H1 (cell line): ENCODE data around the gene SNAPC2. TPM values are rescaled to one million over a fixed set of nuclear protein-coding genes. Genes with fewer than 3 reads are reported as not detected.

Experiments used
- NRF1 ChIP-seq: IDR thresholded peaks from 2 replicates; pipeline ENCODE4 v1.6.1; 2011; ENCODE audit warnings: mild to moderate bottlenecking, low read depth, low read length, improper control_type of control experiment
- polyA plus RNA-seq, 7 experiments: library from polyadenylated mRNA; depleted of rRNA in 3 of 7; stranded (reverse) in 5 of 7; unstranded in 2 of 7; fragments of >200 nt in 5 of 7; fragments of 200-250 nt in 2 of 7; gene quantifications; 1 replicate in 5 of 7; 2 replicates in 1 of 7; 4 replicates in 1 of 7; pipeline versions ENCODE4 v1.2.1 to v1.2.3, GENCODE V29; 2011 to 2013; ENCODE audit warnings: missing spikeins in 2 of 7, mixed read lengths in 2 of 7
- total RNA-seq: library from RNA; stranded (reverse); fragmentation: NEBNext Ultra II Directional; extraction: Animal tissue kit (Norgen Biotek cat#: 25700); gene quantifications from 2 replicates; pipeline ENCODE4 v1.2.1, GENCODE V29; 2021

The SNAPC2 gene
- total and polyA plus RNA-seq, 2 of the 8 experiments (the other 6 are each of a cell fraction or from before 2014, with no cell fraction given), result 18.2 to 20.3 TPM

GRCh38 chr19:7922836-7923195, 2.7 kb downstream of the SNAPC2 start (continued):
- no peak for TF ChIP-seq NRF1
